Anterior cingulate cortex (tissue), 58 donors: ENCODE data around the gene DCAF10.
"Not testable (repeated sequence)": the region's sequence is repeated elsewhere in the genome, so short reads cannot be mapped to it uniquely, and the experiment has no call there.

Source experiments
- DNase-seq, 58 donors: peaks; one replicate each; lab custom pipeline; 2025; lab: John Stamatoyannopoulos, UW

Gene DCAF10

GRCh38 chr9:37859043-37859442 lies 58.4 kb downstream of the DCAF10 start:
- DNase-seq: no peak

GRCh38 chr9:37862530-37862929 lies 61.9 kb downstream of the DCAF10 start:
- DNase-seq: no peak

GRCh38 chr9:37870081-37870798 lies 69.6 kb downstream of the DCAF10 start:
- no peak for DNase-seq

DNA sequence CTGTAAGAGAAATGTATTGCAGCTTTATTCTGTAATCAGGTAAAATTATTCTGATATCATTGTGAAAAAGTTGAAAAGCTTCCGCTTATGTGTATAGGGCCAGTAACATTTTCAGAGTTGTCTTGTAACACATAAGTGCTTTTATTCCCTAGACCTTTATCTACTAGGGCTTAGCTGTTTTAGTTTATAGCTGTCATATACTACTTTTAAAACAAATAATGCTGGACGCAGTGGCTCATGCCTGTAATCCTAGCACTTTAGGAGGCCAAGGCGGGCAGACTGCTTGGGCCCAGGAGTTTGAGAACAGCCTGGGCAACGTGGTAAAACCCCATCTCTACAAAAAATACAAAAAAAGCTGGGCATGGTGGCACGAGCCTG lies 70.2 kb downstream of the DCAF10 start:
- DNase-seq: no peak

DNA sequence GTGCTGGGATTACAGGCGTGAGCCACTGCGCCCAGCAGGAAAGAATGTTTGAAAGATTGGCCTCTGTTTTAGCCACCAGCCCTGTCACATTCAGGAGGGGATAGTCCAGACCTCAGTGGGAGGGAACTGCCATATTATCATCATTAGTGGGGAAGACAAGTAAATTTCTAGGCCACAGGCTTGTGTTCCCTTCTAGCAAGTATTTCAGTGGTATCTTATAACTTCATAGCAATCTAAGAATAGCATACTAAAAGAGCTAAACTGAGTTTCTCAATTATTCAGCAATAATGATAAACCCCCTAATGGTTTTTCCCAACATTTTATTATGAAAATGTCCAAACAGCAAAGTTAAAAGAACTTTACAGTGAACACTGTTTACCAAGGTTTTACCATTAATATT lies 73.4 kb downstream of the DCAF10 start:
- no peak for DNase-seq

GRCh38 chr9:37876376-37876775 lies 75.8 kb downstream of the DCAF10 start:
- DNase-seq: no peak

- DNase-seq: no peak
Observed at GRCh38 chr9:37880916-37881479, 80.4 kb downstream of the DCAF10 start.

DNA sequence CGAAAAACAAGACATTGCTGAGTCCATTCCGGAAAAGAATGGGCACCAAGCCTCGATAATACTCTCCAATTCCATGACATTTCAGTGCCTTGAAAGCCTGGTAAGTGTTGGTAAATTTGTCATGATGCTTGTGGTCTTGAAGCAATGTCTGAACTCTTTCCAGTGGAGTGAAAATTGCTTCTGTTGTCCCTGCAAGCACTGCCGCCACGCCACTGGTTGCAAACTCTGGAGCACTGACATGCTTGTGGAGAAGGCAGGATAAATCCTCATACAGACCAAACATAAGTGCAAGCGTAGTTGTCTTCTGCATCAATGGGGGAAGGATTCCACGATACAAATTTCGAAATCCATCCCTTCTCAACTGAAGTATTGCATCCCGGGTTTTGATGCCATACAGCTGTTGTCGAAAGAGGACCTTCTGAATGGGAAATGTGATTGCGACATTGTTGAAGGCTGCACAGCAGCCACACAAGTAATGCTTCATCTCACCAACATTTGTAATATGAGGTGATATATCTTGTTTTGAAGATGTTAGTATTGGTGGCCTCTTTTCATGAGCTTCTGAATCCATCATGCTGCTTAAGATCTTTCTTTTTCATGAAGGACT lies 87.5 kb downstream of the DCAF10 start:
- DNase-seq: not testable (repeated sequence)

GRCh38 chr9:37889536-37889935 lies 88.9 kb downstream of the DCAF10 start:
- DNase-seq: no peak

GRCh38 chr9:37891042-37891441 lies 90.4 kb downstream of the DCAF10 start:
- not testable (repeated sequence) for DNase-seq

- no peak for DNase-seq
Observed at GRCh38 chr9:37892063-37892462, 91.5 kb downstream of the DCAF10 start.

DNA sequence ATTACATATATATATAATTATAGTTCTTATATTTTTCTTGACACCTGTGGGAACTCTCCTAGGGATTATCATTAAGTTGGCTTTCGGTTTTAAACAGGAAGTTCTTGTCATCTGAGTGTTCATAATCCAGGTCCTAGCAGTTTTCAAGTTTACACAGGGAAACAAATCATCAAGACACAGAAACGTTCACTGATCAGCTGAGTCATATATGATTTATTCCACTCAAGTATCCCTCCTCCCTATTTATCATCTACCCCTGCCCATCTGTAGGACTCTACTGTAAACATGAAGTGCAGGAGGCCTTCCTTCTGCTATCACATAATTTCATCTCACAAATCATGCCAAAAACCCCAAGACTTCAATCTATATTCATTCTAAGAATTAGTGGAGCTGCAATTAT lies 97.1 kb downstream of the DCAF10 start:
- no peak for DNase-seq

DNA sequence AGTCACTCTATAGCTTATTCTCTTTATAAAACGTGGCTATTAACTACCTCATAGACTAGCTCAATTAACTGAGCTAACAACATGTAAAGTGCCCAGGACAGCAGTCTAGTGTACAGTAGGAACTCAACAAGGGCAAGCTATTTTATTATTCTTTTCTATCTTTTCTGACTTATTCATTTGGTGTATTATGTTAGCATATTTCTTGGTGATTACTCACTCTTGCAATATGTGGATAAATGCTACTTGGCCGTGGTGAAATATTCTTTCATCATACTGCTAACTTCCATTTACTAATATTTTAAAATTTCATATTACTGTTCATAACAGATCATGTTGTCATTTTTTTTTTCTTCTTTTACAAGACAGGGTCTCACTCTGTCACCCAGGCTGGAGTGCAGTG lies 98.4 kb downstream of the DCAF10 start:
- DNase-seq: no peak

- DNase-seq: no peak
Observed at GRCh38 chr9:37902131-37902530, 101.5 kb downstream of the DCAF10 start.

GRCh38 chr9:37902796-37903646 lies 102.4 kb downstream of the DCAF10 start:
- DNase-seq: no peak

DNA sequence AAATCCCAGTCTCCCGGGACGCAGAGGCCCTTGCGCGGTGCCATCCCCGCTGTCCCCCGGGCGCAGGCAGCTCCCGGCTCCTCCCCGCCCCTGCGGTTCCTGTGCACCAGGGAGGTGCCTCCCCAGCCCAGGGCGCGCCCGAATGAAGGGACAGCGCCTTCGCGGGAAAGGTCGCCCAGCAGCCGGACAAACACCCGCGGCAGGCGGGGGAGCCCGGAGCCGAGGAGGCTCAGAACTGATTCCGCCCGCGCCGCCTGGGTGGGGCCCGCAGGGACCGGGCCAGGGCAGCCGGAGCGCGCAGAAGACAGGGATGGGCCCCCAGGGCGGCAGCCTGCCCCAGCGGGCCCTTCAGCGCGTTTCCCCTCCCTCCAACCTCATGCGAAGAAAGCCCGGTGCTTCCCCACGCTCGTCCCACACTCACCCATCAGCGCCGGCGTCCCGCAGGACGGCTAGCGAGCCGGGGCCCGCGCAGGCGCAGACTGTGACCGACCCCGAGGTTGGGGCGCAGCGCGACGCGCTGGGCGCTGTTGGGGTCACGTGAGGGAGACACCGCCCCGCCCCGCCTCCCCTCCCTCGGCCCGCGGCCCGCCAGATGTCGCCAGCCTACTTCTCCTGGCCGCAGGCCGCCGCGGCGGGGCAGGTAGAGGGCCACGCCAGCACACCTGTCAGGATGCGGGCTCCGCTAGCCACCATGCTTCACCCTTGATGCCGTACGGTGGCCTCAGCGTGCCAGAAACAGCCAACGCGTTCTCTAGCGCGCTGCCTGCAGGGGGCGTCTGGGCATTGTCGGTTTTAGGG lies 103.2 kb downstream of the DCAF10 start, which contains the start of gene SLC25A51:
TSS of gene SLC25A51 (minus strand) at position 481 of the 798 bp plus-strand sequence. CDS start 15,577 bp downstream, outside the sequence.
- DNase-seq: peak; percentile 50 to 96 (median 89)

GRCh38 chr9:37904445-37905130 lies 104.0 kb downstream of the DCAF10 start:
- DNase-seq: peak in 1 of 58 donors; percentile 42

GRCh38 chr9:37905131-37905505 lies 104.5 kb downstream of the DCAF10 start:
- DNase-seq: no peak

DNA sequence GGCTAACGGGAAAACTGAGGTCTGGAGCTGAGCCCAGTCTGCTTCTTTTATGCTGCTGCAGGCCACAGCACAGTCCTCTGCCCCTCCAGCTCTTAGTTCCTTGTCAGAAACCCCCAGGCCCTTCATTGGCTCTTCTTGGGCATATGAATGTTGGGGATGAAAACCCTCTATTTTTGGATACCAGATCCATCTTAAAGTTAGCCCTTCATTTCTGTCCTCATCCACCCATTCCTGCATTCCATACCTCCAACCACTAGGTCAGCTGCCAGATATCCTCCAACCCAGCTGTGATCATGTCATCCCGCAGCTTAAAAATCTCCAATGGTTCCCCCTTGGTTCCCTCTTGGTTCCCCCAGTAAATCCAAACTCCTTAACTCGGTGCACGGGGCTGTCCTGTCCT lies 105.2 kb downstream of the DCAF10 start:
- no peak for DNase-seq
